ENCODE results near the gene GMDS.

Gene GMDS

GRCh38 chr6:2111162-2111677 is 134.2 kb downstream of the GMDS start:
- peak; percentile 31; the same call in 1 of the 2 replicates for TF ChIP-seq ISL1 (CRISPR knock-in tag; IDR thresholded peaks at IDR 0.05)
- TF ChIP-seq, protein P1, sequence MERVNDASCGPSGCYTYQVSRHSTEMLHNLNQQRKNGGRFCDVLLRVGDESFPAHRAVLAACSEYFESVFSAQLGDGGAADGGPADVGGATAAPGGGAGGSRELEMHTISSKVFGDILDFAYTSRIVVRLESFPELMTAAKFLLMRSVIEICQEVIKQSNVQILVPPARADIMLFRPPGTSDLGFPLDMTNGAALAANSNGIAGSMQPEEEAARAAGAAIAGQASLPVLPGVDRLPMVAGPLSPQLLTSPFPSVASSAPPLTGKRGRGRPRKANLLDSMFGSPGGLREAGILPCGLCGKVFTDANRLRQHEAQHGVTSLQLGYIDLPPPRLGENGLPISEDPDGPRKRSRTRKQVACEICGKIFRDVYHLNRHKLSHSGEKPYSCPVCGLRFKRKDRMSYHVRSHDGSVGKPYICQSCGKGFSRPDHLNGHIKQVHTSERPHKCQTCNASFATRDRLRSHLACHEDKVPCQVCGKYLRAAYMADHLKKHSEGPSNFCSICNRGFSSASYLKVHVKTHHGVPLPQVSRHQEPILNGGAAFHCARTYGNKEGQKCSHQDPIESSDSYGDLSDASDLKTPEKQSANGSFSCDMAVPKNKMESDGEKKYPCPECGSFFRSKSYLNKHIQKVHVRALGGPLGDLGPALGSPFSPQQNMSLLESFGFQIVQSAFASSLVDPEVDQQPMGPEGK (CRISPR knock-in tag; IDR thresholded peaks at IDR 0.05; ENCODE audit: borderline replicate concordance) = no peak

DNA sequence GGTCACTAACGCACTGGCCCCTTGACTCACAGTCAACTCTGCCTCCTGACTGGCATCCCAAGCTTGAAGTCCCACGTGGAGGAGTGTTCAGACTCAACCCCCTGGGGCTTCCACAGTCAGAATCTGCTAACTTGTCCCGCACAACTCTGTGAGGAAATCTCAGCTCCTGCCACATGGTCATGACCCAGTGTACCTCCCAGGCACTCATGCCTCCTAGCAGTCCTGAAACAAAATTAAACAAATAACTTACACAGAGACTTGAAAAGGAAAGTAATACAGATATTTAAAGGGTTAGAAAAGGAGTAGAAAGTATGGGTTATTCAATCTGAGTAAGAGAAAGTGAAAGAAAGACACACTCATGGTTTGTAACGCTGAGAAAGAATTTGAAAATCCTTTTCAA is 134.9 kb downstream of the GMDS start:
- TF ChIP-seq CSDC2 (CRISPR knock-in tag; IDR thresholded peaks at IDR 0.05) = no peak
- TF ChIP-seq ZNF8 (CRISPR knock-in tag; IDR thresholded peaks at IDR 0.05) = no peak
- no peak for TF ChIP-seq TCF4 (CRISPR knock-in tag; IDR thresholded peaks at IDR 0.05; ENCODE audit: borderline replicate concordance)
- TF ChIP-seq ZC3H10 (CRISPR knock-in tag; IDR thresholded peaks at IDR 0.05) = no peak
- no peak for TF ChIP-seq ZNF565 (CRISPR knock-in tag; conservative IDR thresholded peaks at IDR 0.05; ENCODE audit: low read depth)
- TF ChIP-seq, protein P1 (CRISPR knock-in tag; IDR thresholded peaks at IDR 0.05; ENCODE audit: borderline replicate concordance) = no peak
- no peak for TF ChIP-seq ESRRG (CRISPR knock-in tag; IDR thresholded peaks at IDR 0.05)
- no peak for TF ChIP-seq SNAI2 (CRISPR knock-in tag; IDR thresholded peaks at IDR 0.05)
- TF ChIP-seq, protein P2, sequence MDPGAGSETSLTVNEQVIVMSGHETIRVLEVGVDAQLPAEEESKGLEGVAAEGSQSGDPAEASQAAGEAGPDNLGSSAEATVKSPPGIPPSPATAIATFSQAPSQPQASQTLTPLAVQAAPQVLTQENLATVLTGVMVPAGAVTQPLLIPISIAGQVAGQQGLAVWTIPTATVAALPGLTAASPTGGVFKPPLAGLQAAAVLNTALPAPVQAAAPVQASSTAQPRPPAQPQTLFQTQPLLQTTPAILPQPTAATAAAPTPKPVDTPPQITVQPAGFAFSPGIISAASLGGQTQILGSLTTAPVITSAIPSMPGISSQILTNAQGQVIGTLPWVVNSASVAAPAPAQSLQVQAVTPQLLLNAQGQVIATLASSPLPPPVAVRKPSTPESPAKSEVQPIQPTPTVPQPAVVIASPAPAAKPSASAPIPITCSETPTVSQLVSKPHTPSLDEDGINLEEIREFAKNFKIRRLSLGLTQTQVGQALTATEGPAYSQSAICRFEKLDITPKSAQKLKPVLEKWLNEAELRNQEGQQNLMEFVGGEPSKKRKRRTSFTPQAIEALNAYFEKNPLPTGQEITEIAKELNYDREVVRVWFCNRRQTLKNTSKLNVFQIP (CRISPR knock-in tag; IDR thresholded peaks at IDR 0.05; ENCODE audit: borderline replicate concordance, low read depth) = no peak
- TF ChIP-seq TOX (CRISPR knock-in tag; IDR thresholded peaks at IDR 0.05; ENCODE audit: borderline replicate concordance) = no peak
- no peak for TF ChIP-seq CREB5 (CRISPR knock-in tag; IDR thresholded peaks at IDR 0.05; ENCODE audit: low read depth)
- TF ChIP-seq, protein P3, sequence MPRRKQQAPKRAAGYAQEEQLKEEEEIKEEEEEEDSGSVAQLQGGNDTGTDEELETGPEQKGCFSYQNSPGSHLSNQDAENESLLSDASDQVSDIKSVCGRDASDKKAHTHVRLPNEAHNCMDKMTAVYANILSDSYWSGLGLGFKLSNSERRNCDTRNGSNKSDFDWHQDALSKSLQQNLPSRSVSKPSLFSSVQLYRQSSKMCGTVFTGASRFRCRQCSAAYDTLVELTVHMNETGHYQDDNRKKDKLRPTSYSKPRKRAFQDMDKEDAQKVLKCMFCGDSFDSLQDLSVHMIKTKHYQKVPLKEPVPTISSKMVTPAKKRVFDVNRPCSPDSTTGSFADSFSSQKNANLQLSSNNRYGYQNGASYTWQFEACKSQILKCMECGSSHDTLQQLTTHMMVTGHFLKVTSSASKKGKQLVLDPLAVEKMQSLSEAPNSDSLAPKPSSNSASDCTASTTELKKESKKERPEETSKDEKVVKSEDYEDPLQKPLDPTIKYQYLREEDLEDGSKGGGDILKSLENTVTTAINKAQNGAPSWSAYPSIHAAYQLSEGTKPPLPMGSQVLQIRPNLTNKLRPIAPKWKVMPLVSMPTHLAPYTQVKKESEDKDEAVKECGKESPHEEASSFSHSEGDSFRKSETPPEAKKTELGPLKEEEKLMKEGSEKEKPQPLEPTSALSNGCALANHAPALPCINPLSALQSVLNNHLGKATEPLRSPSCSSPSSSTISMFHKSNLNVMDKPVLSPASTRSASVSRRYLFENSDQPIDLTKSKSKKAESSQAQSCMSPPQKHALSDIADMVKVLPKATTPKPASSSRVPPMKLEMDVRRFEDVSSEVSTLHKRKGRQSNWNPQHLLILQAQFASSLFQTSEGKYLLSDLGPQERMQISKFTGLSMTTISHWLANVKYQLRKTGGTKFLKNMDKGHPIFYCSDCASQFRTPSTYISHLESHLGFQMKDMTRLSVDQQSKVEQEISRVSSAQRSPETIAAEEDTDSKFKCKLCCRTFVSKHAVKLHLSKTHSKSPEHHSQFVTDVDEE (CRISPR knock-in tag; IDR thresholded peaks at IDR 0.05) = no peak
- TF ChIP-seq BACH2 (CRISPR knock-in tag; IDR thresholded peaks at IDR 0.05; ENCODE audit: borderline replicate concordance) = no peak
- no peak for TF ChIP-seq ZNF70 (CRISPR knock-in tag; IDR thresholded peaks at IDR 0.05)
- no peak for TF ChIP-seq ZFP3 (CRISPR knock-in tag; IDR thresholded peaks at IDR 0.05)
- TF ChIP-seq, protein P4, sequence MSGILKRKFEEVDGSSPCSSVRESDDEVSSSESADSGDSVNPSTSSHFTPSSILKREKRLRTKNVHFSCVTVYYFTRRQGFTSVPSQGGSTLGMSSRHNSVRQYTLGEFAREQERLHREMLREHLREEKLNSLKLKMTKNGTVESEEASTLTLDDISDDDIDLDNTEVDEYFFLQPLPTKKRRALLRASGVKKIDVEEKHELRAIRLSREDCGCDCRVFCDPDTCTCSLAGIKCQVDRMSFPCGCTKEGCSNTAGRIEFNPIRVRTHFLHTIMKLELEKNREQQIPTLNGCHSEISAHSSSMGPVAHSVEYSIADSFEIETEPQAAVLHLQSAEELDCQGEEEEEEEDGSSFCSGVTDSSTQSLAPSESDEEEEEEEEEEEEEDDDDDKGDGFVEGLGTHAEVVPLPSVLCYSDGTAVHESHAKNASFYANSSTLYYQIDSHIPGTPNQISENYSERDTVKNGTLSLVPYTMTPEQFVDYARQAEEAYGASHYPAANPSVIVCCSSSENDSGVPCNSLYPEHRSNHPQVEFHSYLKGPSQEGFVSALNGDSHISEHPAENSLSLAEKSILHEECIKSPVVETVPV (CRISPR knock-in tag; IDR thresholded peaks at IDR 0.05) = no peak
- no peak for ATAC-seq

More at GRCh38 chr6:2111162-2111677, 134.2 kb downstream of the GMDS start:
- peak; percentile 79 for ATAC-seq

GRCh38 chr6:2109796-2110195 is 135.6 kb downstream of the GMDS start:
- no peak for TF ChIP-seq RARB (CRISPR knock-in tag; IDR thresholded peaks at IDR 0.05)
- TF ChIP-seq ZFP30 (CRISPR knock-in tag; IDR thresholded peaks at IDR 0.05) = no peak
- no peak for TF ChIP-seq TCF4 (CRISPR knock-in tag; IDR thresholded peaks at IDR 0.05; ENCODE audit: borderline replicate concordance)
- TF ChIP-seq, protein P3 (CRISPR knock-in tag; IDR thresholded peaks at IDR 0.05) = no peak
- no peak for TF ChIP-seq ZFP3 (CRISPR knock-in tag; IDR thresholded peaks at IDR 0.05)
- TF ChIP-seq, protein P4 (CRISPR knock-in tag; IDR thresholded peaks at IDR 0.05) = no peak
- no peak for TF ChIP-seq ZC3H10 (CRISPR knock-in tag; IDR thresholded peaks at IDR 0.05)
- ATAC-seq = no peak

Measured in SK-N-SH treated with all-trans-retinoic acid at 6 μM for 48 hours (cell line).